Upper lobe of right lung (tissue), 1 donor: ENCODE data around the gene EIF5A. TPM values are rescaled to one million over a fixed set of nuclear protein-coding genes. Genes with fewer than 3 reads are reported as not detected.

ENCODE experiments used
- ATAC-seq: fragments of 200-7000 bp; cut with Tn5 transposase; one replicate; pipeline ENCODE4 v1.9.1; 2020; ENCODE audit warnings: mild to moderate bottlenecking, moderate library complexity
- DNase-seq: peaks from one replicate; pipeline ENCODE4 v3.0.0-alpha.2; 2020
- H3K27ac ChIP-seq: fragments of 200-600 bp; one replicate; pipeline ENCODE4 v1.8.0; 2022
- H3K27me3 ChIP-seq: fragments of 200-600 bp; one replicate; pipeline ENCODE4 v1.8.0; 2022; ENCODE audit warnings: mild to moderate bottlenecking
- H3K36me3 ChIP-seq: fragments of 200-600 bp; one replicate; pipeline ENCODE4 v1.8.0; 2022
- H3K4me1 ChIP-seq: fragments of 200-600 bp; one replicate; pipeline ENCODE4 v1.8.0; 2022
- H3K4me3 ChIP-seq: fragments of 200-600 bp; one replicate; pipeline ENCODE4 v1.8.0; 2022; ENCODE audit warnings: mild to moderate bottlenecking
- H3K9me3 ChIP-seq: fragments of 200-600 bp; one replicate; pipeline ENCODE4 v1.8.0; 2022
- CTCF ChIP-seq: fragments of 200-600 bp; IDR thresholded peaks from one replicate; pipeline ENCODE4 v1.8.0; 2022; ENCODE audit warnings: antibody characterized with exemption
- intact Hi-C: fragments of 100-400 bp; cut with DNase I; formaldehyde crosslinking; loops from one replicate; pipeline ENCODE4 v1.11.0; 2022
- long read RNA-seq: library from polyadenylated mRNA; unstranded; transcript quantifications from one replicate; pipeline ENCODE4 v2.0.0, GENCODE V29; 2021
- total RNA-seq: library from RNA; stranded (reverse); fragmentation: NEBNext Ultra II Directional; extraction: Animal tissue kit (Norgen Biotek cat#: 25700); gene quantifications from one replicate; pipeline ENCODE4 v1.2.1, GENCODE V29; 2021
- donor health status: DM: no; HTN: yes; CAD: no; lungs with severe emphysema.

Gene EIF5A
- total RNA-seq: 241 TPM
- long read RNA-seq, transcript EIF5A-205 (6 exons, 1,271 nt): minor isoform, 15 of 273 reads
- long read RNA-seq, transcript EIF5A-202 (6 exons, 1,511 nt): major isoform, 238 of 273 reads
- long read RNA-seq, partial matches to known transcripts: 7 of 273 reads
- long read RNA-seq, other reads (novel, unspliced or antisense): 9 of 273 reads

GRCh38 chr17:7306911-7307685 is at the start of gene EIF5A:
Gene EIF5A (plus strand): TSS chr17:7307628. CDS start chr17:7309636, 2,008 bp downstream.
- intact Hi-C loops: no loop called here
- ATAC-seq (peak; percentile 92), DNase-seq (peak; percentile 100)
- no peaks in the 10 kb centered on the region for H3K9me3 ChIP-seq
- no peaks in the 10 kb centered on the region for H3K27me3 ChIP-seq
- peaks cover 30% of the 10 kb centered on the region for H3K36me3 ChIP-seq
- H3K27ac ChIP-seq: peak within 1 kb of the TSS; percentile 93
- H3K4me3 ChIP-seq: peak within 1 kb of the TSS; percentile 92
- peaks cover 22% of the 10 kb centered on the region for H3K4me1 ChIP-seq
- no peak for TF ChIP-seq CTCF

- DNase-seq: peak; percentile 84
- Histone ChIP-seq H3K9me3 (no peaks in the 10 kb centered on the region), H3K4me3 (no peak overlapping the region), H3K36me3 (peaks cover 50% of the 10 kb centered on the region), H3K4me1 (peaks cover 25% of the 10 kb centered on the region), H3K27ac (no peak overlapping the region), H3K27me3 (peaks cover 4% of the 10 kb centered on the region)
- intact Hi-C loops: no loop called here
- peak; percentile 57 for ATAC-seq
- no peak for TF ChIP-seq CTCF
Measured at GRCh38 chr17:7258731-7259554, 48.5 kb upstream of the EIF5A start.

GRCh38 chr17:7259555-7259889 is 47.9 kb upstream of the EIF5A start:
- no peak for ATAC-seq
- intact Hi-C loops: no loop called here
- peaks cover 4% of the 10 kb centered on the region for H3K27me3 ChIP-seq
- no peak overlapping the region for H3K4me3 ChIP-seq
- H3K36me3 ChIP-seq: peaks cover 44% of the 10 kb centered on the region
- TF ChIP-seq CTCF: no peak
- no peak for DNase-seq
- H3K4me1 ChIP-seq: peaks cover 25% of the 10 kb centered on the region
- H3K9me3 ChIP-seq: no peaks in the 10 kb centered on the region
- no peak overlapping the region for H3K27ac ChIP-seq

- Histone ChIP-seq H3K27me3 (peaks cover 4% of the 10 kb centered on the region), H3K4me3 (peak overlapping the region; percentile 68), H3K27ac (peak overlapping the region; percentile 91), H3K4me1 (peaks cover 25% of the 10 kb centered on the region), H3K9me3 (no peaks in the 10 kb centered on the region), H3K36me3 (peaks cover 38% of the 10 kb centered on the region)
- TF ChIP-seq CTCF: no peak
- DNase-seq (no peak), ATAC-seq (no peak)
- intact Hi-C loops: no loop called here
Measured at GRCh38 chr17:7260151-7260550, 47.3 kb upstream of the EIF5A start.

- no peak for TF ChIP-seq CTCF
- peaks cover 25% of the 10 kb centered on the region for H3K4me1 ChIP-seq
- ATAC-seq: peak; percentile 74
- no peaks in the 10 kb centered on the region for H3K9me3 ChIP-seq
- peak overlapping the region; percentile 91 for H3K27ac ChIP-seq
- intact Hi-C loops: no loop called here
- DNase-seq: peak; percentile 93
- peaks cover 4% of the 10 kb centered on the region for H3K27me3 ChIP-seq
- H3K4me3 ChIP-seq: peak overlapping the region; percentile 68
- H3K36me3 ChIP-seq: peaks cover 31% of the 10 kb centered on the region
Measured at GRCh38 chr17:7260651-7261378, 46.6 kb upstream of the EIF5A start.
